Suppressor macrophage (primary cell): Measurements from ENCODE around the gene BIRC2.
A peak's percentile ranks its signal among the peaks of the same experiment; 100 is the strongest.
"Not testable (repeated sequence)": the region's sequence is repeated elsewhere in the genome, so short reads cannot be mapped to it uniquely, and the experiment has no call there.

Experiments used
- DNase-seq, 4 experiments: peaks; one replicate each; pipeline ENCODE4 v3.0.0-alpha.2; 2020 to 2022
- total RNA-seq, 17 experiments: gene quantifications; one replicate each; lab custom pipeline; 2026; ENCODE audit warnings: mixed read lengths in 6 of 17, inconsistent platforms in 3 of 17; lab: John Stamatoyannopoulos, UW

BIRC2 gene
- 44.9 to 242 (median 92.8) reads per million in 17 experiments for total RNA-seq

DNA sequence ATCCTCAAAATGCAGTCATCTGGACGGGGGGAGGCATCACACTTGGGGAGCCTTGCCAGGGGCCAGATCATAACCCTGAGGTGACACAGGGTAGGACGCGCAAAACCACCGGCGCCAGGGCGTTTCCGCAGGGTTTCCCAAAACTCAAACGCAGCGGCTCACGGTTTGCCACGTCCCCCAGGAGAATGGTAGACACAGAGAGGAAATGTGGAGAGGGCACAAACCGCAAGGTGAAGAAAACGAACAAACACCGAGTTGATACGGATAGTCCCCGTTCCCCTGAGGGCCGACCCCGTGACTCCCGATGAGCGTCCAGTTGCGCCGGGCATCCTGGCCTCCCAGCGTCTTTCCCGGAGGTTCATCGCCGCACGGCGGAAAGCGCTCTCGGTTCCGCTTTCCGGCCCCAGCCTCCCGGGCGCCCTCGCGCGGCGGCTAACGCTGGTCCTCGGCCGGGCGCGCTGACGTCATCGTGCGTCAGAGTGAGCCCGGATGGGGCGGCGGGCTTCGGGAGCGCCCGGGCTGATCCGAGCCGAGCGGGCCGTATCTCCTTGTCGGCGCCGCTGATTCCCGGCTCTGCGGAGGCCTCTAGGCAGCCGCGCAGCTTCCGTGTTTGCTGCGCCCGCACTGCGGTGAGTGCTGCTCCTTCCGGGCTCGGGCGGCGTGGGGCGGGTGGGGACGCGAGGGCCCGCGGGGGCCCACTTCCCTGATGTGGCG is at the start of gene BIRC2:
BIRC2 (plus strand) TSS at position 467 of the 714 bp plus-strand sequence. CDS start 2,641 bp downstream, outside the sequence.
- DNase-seq = peak; percentile 97 to 99 (median 98)

DNA sequence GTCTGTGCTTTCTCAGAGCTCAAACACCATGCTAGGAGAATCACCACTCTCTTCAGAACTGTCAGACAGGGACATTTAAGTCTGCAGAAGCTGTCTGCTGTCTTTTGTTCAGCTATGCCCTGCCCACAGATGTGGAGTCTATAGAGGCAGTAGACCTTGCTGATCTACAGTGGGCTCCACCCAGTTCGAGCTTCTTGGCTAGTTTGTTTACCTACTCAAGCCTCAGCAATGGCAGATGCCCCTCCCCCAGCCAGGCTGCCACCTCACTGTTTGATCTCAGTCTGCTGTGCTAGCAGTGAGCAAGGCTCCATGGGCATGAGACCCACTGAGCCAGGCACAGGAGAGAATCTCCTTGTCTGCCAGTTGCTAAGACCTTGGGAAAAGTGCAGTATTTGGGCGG is 46.2 kb upstream of the BIRC2 start:
- not testable (repeated sequence) for DNase-seq

DNA sequence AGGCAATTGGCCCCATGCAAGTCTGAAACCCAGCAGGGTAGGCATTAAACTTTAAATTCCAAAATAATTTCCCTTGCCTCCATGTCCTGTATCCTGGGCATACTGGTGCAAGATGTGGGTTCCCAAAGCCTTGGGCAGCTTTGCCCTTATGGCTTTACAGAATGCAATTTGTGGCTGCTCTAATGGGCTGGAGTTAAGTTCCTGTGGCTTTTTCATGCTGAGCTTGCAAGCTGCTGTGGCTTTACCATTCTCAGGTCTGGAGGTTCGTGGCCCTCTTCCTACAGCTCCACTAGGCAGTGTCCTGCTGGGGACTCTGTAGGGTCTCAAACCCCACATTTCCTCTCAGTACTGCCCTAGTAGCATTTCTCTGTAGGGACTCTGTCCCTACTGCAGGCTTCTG is 44.8 kb upstream of the BIRC2 start:
- DNase-seq = no peak

DNA sequence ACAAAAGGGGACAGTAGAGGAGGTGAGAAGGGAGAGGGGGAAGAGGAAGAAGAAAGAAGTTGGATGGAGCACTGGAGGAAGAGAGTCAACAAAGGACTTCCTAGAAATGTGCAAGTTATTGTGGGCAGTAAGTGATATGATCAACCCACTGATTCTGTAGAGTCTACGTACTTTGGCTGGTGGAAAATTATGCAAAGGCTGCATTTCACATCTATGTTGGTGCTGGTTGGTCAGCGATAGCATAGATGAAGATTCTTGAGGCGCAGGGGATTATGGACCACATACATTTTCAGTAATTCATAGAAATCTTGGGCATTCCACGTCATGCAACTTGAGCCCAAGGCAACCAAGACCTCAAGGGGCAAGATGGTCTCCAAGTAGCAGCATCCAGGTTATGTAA is 42.3 kb upstream of the BIRC2 start:
- DNase-seq = no peak

DNA sequence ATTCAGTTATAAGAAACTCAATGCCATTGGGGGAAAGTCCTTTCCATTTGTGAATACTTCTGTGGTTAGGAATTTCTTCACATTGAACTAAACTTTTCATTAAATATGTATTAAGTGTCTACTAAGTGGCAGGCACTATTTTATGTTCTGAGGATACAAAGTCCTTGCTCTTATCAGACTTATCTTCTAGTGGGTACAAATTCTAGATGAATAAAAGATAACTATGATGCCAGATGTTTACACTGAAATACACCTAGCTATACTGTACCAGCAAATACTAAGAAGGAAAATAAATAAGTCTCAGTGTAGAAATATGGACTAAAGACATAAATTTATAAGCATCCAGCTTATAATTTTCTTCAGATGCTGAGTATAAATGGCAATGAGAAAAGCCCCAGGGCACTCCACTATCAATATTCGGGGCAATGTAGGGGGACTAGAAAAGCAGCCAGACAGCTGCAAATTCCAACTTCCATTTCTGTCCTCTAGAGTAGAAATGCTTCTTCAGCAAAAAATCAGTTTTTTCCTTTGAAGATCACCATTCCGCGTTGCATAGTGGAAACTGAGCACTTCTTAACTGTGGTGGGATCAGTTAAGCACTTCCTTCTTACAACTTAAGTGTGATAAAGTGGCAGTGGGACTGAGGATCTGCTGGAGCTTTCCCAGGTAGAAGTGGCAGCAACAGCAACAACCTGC is 41.5 kb upstream of the BIRC2 start:
- no peak for DNase-seq

DNA sequence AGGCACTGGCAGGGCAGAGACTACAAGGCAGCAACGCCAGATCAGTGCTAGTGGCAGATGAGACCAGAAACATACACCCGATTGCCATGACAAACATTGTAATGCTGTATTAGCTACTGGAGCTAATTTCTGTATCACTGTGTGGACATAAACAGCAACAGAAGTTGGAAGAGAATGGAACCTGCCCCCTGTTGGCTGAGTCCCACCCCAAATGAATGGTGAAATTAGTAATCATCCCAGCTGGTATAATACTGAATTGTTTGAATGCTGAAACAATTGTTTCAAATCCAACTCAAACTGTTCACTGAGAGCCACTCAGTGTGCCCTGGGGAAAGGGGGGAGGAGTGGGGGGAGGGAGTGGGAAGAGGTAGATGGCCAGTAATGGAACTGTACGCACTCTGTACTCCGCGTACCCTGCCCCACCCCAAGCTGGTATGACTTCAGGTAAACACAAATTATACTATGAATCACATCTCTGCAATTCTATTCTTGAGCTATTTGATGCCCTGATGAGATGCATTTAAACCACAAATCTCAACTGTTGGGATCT is 40.9 kb upstream of the BIRC2 start:
- no peak for DNase-seq

DNA sequence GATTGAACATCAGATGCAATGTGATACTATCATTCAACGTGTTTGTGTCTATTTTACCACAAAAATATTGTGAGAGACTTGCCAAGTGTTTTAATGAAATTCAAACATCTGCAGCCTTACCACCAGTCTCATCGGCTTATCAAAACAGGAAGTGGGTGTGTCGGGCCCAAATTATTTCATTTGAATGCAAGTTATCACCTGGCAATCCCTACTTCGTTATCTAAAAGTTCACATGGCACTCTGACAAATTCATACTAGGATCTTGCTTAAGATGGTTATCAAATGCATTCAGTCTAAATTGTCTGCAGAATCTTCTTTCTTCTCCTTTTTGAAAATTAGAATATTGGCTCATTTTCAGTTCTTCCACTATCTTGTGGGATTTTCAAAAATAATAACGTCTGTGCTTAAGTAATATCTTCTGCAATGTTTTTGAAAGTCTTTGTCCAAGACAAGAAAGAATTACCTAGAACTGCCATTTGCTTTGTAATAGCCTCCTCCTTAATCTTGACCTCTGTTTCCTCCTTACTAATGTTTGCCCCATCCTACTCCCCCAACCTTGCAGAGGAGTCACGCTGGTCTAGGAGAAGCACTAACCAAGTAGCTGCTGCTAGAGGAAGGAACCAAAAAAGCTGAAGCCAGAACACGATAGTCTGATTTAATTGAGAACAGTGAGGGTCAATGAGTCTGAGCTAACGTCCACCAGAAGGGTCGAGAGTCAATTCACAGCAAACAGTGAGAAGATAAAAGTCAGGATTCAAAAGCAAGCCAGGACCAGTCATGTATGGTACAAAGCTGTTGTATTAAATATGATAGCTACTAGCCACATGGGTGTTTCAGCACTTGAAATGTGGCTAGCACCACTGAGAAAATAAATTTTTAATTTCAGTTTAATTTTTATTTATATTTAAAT is 39.9 kb upstream of the BIRC2 start:
- peak; percentile 44 to 80 (median 71) for DNase-seq

DNA sequence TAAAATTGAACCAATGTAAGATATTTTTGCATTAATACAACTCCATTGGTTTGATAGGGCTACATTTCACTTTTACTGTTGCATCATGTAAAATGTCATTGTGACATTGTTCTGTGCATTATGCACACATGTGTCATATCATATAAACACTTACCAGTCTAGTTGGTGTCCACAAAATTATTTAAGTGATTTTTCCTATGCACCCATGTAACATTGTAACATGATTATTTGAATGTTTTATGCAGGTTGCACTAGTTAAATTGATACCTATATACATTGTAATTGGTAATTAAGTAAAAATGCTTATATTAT is 39.3 kb upstream of the BIRC2 start:
- DNase-seq = no peak

DNA sequence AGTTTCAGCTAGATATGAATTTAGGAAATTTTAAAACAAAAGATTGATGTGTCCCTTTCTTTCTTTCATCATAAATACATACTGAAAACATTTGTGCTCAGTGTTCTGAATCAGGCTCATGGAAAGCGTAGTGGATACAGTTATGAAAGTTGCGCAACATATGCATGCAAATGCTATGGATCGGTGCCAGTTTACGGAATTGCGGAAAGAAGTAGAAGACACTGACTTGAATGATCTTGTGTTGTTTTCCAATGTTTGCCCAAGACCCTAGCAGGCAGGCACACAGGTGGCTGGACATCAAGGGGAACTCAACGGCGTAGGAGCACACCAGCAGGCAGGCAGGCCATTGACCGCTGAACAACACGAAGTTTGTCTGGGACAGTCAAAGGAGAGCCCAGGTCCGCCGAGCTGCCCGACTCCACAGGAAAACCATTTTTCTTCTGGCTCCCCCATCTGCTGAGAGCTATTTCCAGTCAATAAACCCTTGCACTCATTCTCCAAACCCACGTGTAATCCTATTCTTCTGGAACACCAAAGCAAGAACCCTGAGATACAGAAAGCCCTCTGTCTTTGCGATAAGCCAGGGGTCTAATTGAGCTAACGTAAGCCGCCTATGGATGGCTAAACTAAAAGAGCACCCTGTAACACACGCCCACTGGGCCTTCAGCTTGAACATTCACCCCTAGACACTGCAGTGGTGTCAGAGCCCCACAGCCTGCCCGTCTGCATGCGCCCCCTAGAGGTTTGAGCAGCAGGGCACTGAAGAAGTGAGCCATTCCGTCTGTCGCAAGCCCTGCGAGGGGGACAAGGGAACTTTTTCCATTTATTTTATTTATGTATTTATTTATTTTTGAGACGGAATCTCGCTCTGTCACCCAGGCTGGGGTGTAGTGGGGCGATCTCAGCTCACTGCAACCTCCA is 37.1 kb upstream of the BIRC2 start:
- no peak for DNase-seq

DNA sequence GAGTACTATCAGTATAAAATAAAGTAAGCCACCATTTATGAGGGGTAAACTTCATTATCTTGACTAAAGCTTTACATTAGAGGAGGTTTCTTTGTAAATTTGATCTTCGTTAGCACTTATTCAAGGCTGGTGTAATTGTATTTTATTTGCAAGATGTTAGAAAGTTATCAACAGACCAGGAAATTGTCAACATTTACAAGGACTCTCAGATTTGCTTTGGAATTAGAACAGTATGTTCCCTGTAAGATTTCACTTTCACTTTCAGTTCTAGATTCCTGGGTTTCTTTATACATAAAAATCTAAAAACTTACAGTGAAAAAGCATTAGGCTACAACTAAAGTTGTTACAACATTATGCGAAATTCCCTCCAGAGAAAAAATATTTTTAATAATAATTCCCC is 34.3 kb upstream of the BIRC2 start:
- peak in 1 of 4 experiments; percentile 41 for DNase-seq

DNA sequence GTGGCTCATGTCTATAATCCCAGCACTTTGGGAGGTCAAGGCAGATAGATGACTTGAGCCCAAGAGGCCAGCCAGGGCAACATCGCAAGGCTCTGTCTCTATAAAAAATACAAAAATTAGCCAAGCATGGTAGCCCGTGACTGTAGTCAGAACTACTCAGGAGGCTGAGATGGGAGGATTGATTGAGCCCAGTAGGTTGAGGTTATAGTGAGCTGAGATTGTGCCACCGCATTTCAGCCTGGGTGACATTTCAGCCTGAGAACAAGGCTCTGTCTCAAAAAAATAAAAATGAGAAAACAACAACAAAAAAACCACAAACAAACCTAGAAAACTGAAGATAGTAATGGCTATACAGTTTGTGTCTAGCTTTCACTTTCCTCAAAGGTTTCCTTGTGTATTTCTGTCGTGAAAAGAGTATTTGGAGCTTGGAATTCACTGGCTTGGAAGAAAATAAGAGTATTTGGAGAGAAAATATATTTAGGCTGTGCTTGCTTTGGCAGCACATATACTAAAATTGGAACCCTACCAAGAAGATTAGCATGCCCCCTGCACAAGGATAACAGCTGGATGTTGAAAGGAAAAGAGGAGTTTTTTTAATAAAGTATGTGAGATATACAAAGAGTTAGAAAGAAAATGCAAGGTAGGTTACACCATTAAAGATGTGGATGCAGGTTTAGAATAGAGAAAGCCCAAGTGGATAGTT is 33.6 kb upstream of the BIRC2 start:
- no peak for DNase-seq

DNA sequence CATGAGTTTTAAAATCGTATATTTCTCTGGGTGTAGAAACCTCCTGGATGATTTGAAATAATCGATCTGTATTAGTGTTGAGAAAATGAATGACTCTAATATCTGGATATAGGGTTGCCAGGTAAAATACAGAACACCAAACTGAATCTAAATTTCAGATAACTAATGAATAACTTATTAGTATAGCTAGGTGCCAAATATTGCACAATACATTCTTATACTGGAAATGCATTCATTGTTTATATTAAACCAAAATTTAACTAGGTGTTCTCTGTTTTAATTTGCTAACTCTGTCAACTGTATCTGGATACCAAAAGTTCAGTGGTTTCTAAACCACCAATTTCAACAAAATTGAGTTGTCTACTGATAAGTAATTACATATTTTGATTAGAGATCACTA is 32.2 kb upstream of the BIRC2 start:
- no peak for DNase-seq

DNA sequence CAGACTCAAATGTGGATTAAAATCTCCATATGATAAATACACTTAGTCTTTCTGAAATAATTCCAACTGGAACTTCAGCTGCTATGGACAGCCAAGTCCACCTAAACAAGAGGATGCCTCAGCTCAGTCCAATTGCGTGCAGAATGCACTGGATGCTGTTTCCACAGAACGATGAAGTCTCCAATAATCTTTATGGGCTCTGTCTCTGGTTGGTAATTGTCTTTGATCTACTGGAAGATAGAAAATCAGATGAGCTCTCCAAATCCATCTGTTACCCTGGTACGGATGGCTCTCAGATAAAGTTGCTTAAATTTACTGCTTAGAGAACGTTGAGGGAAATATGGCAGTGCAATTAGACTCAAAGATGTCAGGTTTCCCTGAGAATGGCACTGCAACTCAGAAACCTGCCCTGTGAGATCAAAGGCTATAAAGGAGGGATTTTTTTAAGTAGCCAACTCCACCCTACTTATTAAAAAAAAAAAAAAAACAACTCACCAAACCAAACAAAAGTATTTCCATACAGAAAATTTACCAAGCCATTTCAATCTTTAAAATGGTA is 30.6 kb upstream of the BIRC2 start:
- no peak for DNase-seq

DNA sequence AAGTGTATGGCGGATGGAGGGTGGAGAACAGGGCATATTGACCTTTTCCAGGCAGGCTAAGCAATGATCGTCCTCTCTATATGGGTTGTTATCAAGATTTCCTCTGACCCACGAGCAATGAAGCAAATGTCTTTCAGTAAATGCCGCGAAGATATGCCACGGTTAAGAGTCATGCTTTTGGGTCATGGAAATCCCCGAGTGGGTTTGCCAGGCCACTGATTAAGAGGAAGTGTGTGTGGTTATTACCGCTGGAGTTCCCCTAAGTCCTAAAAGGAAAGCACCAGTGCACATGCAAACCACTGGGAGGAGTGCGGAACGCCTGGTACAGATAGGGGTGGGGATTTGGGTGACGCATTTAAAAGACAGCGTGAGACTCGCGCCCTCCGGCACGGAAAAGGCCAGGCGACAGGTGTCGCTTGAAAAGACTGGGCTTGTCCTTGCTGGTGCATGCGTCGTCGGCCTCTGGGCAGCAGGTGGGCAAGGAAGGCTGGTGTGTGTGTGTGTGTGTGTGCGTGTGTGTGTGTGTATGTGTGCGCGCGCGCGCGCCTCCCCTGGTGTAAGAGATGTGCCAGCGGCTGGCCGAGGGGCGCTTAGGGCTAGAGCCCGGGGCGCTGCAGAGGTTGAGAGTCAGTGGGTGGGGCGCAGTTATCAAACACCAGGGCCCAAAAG is 29.8 kb upstream of the BIRC2 start, which contains the start of gene BIRC3:
BIRC3 (plus strand) TSS at position 386 of the 669 bp plus-strand sequence. CDS start 7,026 bp downstream, outside the sequence.
- peak; percentile 94 to 98 (median 95) for DNase-seq

DNA sequence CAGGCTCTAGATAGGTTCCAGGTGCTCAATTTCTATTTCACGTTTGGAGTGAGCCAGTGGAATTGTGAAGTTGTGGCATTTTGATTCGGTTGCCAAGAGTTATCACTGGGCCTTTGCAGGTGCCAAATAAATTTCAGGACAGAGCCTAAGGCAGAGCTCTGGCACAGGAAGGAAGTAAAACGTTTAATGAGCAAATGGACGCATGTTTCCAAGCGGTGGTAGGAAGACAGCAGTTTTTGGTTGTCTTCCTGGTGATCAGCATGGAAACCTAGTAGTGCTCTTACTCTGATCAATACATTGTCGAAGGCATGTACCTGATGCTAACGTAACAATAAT is 29.3 kb upstream of the BIRC2 start:
- DNase-seq = peak in 1 of 4 experiments; percentile 30

DNA sequence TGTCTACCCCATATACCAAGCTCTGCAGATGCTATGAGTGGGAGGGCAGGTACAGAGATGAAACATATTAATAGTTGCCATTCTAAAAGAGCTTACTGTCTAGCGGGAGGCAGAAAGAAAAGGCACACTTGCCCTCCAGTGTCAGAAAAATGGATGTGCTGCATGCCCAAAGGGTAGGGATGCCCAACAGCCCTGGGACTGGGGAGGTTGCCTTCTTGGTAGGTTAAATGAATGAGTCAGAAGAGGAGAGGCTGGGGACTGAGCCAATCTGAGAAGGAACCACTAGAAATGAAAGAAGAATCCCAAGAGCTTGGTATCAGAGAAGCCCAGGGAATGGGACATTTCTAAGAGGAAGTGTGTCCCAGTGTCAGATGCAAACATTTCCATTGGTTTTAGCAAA is 28.5 kb upstream of the BIRC2 start:
- peak; percentile 49 to 74 (median 68) for DNase-seq

DNA sequence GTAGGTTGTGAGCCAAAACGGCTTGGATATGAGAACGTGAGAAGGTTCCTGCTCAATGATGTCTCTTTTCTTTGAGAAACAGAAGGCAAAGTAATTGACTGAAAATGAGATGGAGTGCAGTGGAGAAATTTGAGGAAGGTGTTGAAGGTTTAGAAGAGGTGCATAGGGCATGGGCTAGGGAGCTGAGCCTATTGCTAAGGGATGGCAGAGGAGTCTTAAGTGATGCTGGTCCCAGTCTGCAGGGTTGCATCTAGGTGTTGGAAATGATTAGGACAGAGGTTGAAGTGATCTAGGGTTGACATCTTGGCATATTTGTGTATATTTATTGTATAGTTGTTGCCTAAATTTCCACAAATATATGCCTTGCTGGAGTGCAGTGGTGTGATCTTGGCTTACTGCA is 27.5 kb upstream of the BIRC2 start:
- DNase-seq = no peak

DNA sequence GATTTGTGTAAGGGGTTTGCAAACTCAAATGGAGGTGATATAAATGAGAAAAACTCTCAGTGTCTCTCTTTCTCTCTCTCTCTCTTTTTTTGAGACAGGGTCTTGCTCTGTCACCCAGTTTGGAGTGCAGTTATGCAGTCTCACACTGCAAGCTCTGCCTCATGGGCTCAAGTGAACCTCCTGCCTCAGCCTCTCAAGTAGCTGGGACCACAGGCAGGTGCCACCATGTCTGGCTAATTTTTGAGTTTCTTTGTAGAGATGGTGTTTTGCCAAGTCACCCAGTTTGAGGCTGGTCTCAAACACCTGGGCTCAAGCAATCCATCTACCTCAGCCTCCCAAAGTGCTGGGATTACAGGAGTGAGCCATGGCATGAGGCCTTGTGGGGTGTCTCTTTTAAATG is 26.8 kb upstream of the BIRC2 start:
- DNase-seq = no peak

DNA sequence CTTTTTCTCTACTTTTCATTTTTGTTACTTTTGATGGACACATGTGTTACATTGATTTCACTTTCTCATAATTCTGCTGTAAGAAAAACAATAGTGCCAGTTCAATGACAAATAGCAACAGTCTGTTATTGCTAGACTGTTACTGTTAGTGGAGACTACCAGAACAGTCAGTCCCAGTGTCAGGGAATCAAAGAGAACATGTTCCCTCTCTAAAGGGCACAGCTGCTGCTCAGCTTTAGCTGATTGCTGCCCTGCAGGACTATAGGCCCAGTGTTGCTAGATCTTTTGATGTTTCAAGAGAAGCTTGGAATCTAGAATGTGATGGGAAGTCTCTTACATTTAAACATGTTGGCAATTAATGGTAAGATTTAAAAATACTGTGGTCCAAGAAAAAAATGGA is 26.3 kb upstream of the BIRC2 start:
- no peak for DNase-seq

DNA sequence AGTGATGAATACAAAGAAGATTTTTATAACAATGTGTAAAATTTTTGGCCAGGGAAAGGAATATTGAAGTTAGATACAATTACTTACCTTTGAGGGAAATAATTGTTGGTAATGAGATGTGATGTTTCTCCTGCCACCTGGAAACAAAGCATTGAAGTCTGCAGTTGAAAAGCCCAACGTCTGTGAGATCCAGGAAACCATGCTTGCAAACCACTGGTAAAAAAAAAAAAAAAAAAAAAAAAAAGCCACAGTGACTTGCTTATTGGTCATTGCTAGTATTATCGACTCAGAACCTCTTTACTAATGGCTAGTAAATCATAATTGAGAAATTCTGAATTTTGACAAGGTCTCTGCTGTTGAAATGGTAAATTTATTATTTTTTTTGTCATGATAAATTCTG is 24.5 kb upstream of the BIRC2 start:
- DNase-seq = no peak
